Right lobe of liver (tissue), 6 donors: ENCODE data around the gene GALNT10. TPM values are rescaled to one million over a fixed set of nuclear protein-coding genes. Genes with fewer than 3 reads are reported as not detected.

Experiments used
- ATAC-seq, 4 donors: fragments of 200-7000 bp; cut with Tn5 transposase; one replicate each; pipeline ENCODE4 v1.9.1; 2020; ENCODE audit warnings: mild to moderate bottlenecking in 4 of 4, moderate library complexity in 4 of 4
- DNase-seq, 3 donors: peaks; one replicate each; pipeline ENCODE4 v3.0.0-alpha.2; 2020
- H3K27ac ChIP-seq, 3 donors: fragments of 200-600 bp; one replicate each; pipeline ENCODE4 v1.8.0; 2022
- H3K27me3 ChIP-seq, 2 donors: fragments of 200-600 bp; one replicate each; pipeline ENCODE4 v1.8.0; 2022
- H3K36me3 ChIP-seq, 4 donors: fragments of 200-600 bp; sonication (generic) in 1 of 4; one replicate each; pipeline versions ENCODE4 v1.5.1 to v1.8.0; 2017 to 2022; ENCODE audit warnings: control low read depth in 1 of 4
- H3K4me1 ChIP-seq, 4 donors: fragments of 200-600 bp; sonication (generic) in 1 of 4; one replicate each; pipeline versions ENCODE4 v1.5.1 to v1.8.0; 2017 to 2022; ENCODE audit warnings: control low read depth in 1 of 4
- H3K4me3 ChIP-seq, 3 donors: fragments of 200-600 bp; one replicate each; pipeline ENCODE4 v1.8.0; 2022
- H3K9me3 ChIP-seq, 4 donors: fragments of 200-600 bp; sonication (generic) in 1 of 4; one replicate each; pipeline versions ENCODE4 v1.5.1 to v1.8.0; 2017 to 2022; ENCODE audit warnings: control low read depth in 1 of 4
- CTCF ChIP-seq, 4 donors: fragments of 200-600 bp in 3 of 4; fragments of 450-650 bp in 1 of 4; IDR thresholded peaks; one replicate each; pipeline versions ENCODE4 v1.5.1 to v1.8.0; 2016 to 2022; ENCODE audit warnings: antibody characterized with exemption in 4 of 4, mild to moderate bottlenecking in 2 of 4
- POLR2A ChIP-seq: fragments of 450-650 bp; IDR thresholded peaks from one replicate; pipeline ENCODE4 v1.6.1; 2017; ENCODE audit warnings: antibody characterized with exemption, mild to moderate bottlenecking
- WGBS: methylation state at CpG from one replicate; pipeline ENCODE4 v1.1.6; 2018; ENCODE audit warnings: low coverage, low lambda C conversion rate; ENCODE audit not compliant: insufficient coverage; ENCODE audit errors: missing lambda C conversion rate; 5-methylcytosine and 5-hydroxymethylcytosine counted together
- intact Hi-C, 2 donors: fragments of 100-400 bp; cut with DNase I; formaldehyde crosslinking; loops; one replicate each; pipeline versions ENCODE4 v1.11.2 to v1.14.1; 2022
- total RNA-seq, 6 experiments: library from RNA; depleted of rRNA in 2 of 6; stranded (reverse); fragments of >200 nt in 2 of 6; fragmentation: NEBNext Ultra II Directional in 3 of 6; extraction: Animal tissue kit (Norgen Biotek cat#: 25700) in 3 of 6; gene quantifications; one replicate each; pipeline versions ENCODE4 v1.1.0 to v1.2.4, GENCODE V29; 2016 to 2023
- donor health status: DM: no; HTN: yes; CAD: no.
- donor health status: DM: no; HTN: no; CAD: no.
- donor health status: DM: no; HTN: no; CAD: no.
- donor health status: DM: no; HTN: yes; CAD: no.
- donor health status: DM: no; HTN: yes; CAD: no.

The GALNT10 gene
- total RNA-seq, 6 experiments from 2014 or later, result 4.0 to 9.7 (median 7.1) TPM

- peak in 3 of 4 donors; percentile 52 to 75 (median 53) for ATAC-seq
Observed at GRCh38 chr5:154298065-154298464, 107.5 kb downstream of the GALNT10 start.

GRCh38 chr5:154300207-154300883, 109.8 kb downstream of the GALNT10 start:
- H3K4me3 ChIP-seq, result no peak overlapping the region
- no peaks in the 10 kb centered on the region for H3K9me3 ChIP-seq
- H3K27ac ChIP-seq, result no peak overlapping the region
- H3K27me3 ChIP-seq, result no peaks in the 10 kb centered on the region
- no peak for TF ChIP-seq POLR2A
- TF ChIP-seq CTCF (IDR thresholded peaks at IDR 0.05), result no peak
- no peaks in the 10 kb centered on the region for H3K36me3 ChIP-seq
- H3K4me1 ChIP-seq, result peaks cover 0 to 11% (median 4%) of the 10 kb centered on the region in 4 donors
- 95% methylated on average over 3 of the region's 4 CpGs for WGBS
- no peak for ATAC-seq
- no peak for DNase-seq
- intact Hi-C loops, result no loop called here

More at GRCh38 chr5:154298065-154298464, 107.5 kb downstream of the GALNT10 start:
- no peak for TF ChIP-seq POLR2A
- no peak for TF ChIP-seq CTCF (IDR thresholded peaks at IDR 0.05)
- Histone ChIP-seq H3K4me1 (peaks cover 0 to 11% (median 4%) of the 10 kb centered on the region in 4 donors), H3K36me3 (no peaks in the 10 kb centered on the region), H3K4me3 (no peak overlapping the region), H3K27ac (no peak overlapping the region), H3K9me3 (no peaks in the 10 kb centered on the region), H3K27me3 (no peaks in the 10 kb centered on the region)
- intact Hi-C loops, result no loop called here
- no peak for DNase-seq
- 72% methylated on average over 3 of the region's 3 CpGs for WGBS

GRCh38 chr5:154301726-154302125, 111.2 kb downstream of the GALNT10 start:
- H3K4me3 ChIP-seq, result no peak overlapping the region
- H3K27ac ChIP-seq, result no peak overlapping the region
- 71% methylated on average over 1 of the region's 3 CpGs for WGBS
- intact Hi-C loops, result no loop called here
- no peak for TF ChIP-seq CTCF (IDR thresholded peaks at IDR 0.05)
- TF ChIP-seq POLR2A, result no peak
- no peaks in the 10 kb centered on the region for H3K36me3 ChIP-seq
- no peaks in the 10 kb centered on the region for H3K9me3 ChIP-seq
- no peaks in the 10 kb centered on the region for H3K27me3 ChIP-seq
- peaks cover 0 to 6% (median 2%) of the 10 kb centered on the region in 4 donors for H3K4me1 ChIP-seq
- ATAC-seq, result no peak
- no peak for DNase-seq

- Histone ChIP-seq H3K4me1 (peaks cover 0 to 2% (median under 1%) of the 10 kb centered on the region in 4 donors), H3K27ac (no peak overlapping the region), H3K9me3 (no peaks in the 10 kb centered on the region), H3K27me3 (no peaks in the 10 kb centered on the region), H3K36me3 (no peaks in the 10 kb centered on the region), H3K4me3 (no peak overlapping the region)
- peak in 1 of 4 donors; percentile 17 for ATAC-seq
- intact Hi-C loops, result no loop called here
- WGBS, result no CpG with 5 or more reads among the region's 5 CpGs
- TF ChIP-seq POLR2A, result no peak
- TF ChIP-seq CTCF (IDR thresholded peaks at IDR 0.05), result no peak
- DNase-seq, result peak in 1 of 3 donors; percentile 49
Observed at GRCh38 chr5:154302161-154302560, 111.6 kb downstream of the GALNT10 start.
